ENCODE results near the gene DHRS3. TPM values are rescaled to one million over a fixed set of nuclear protein-coding genes. Genes with fewer than 3 reads are reported as not detected.
"Not testable (repeated sequence)": the region's sequence is repeated elsewhere in the genome, so short reads cannot be mapped to it uniquely, and the experiment has no call there.

Gene DHRS3
- total RNA-seq, 1 experiment from 2014 or later: 51.5 TPM

- no peak for DNase-seq (ENCODE audit: low read depth)
Observed at GRCh38 chr1:12540580-12541273, 77.3 kb downstream of the DHRS3 start.

GRCh38 chr1:12539705-12540579, 78.1 kb downstream of the DHRS3 start:
- DNase-seq (ENCODE audit: low read depth): peak; percentile 99

GRCh38 chr1:12539320-12539704, 78.7 kb downstream of the DHRS3 start:
- no peak for DNase-seq (ENCODE audit: low read depth)

- not testable (repeated sequence) for DNase-seq (ENCODE audit: low read depth)
Observed at GRCh38 chr1:12538536-12538935, 79.5 kb downstream of the DHRS3 start.

- no peak for DNase-seq (ENCODE audit: low read depth)
Observed at GRCh38 chr1:12537906-12538461, 80.0 kb downstream of the DHRS3 start.

- no peak for DNase-seq (ENCODE audit: low read depth)
Observed at GRCh38 chr1:12537294-12537693, 80.7 kb downstream of the DHRS3 start.

GRCh38 chr1:12536023-12536639, 81.9 kb downstream of the DHRS3 start:
- no peak for DNase-seq (ENCODE audit: low read depth)

GRCh38 chr1:12532405-12533315, 85.3 kb downstream of the DHRS3 start:
- DNase-seq (ENCODE audit: low read depth): no peak

GRCh38 chr1:12531179-12531499, 86.9 kb downstream of the DHRS3 start:
- DNase-seq (ENCODE audit: low read depth): no peak

GRCh38 chr1:12530462-12531178, 87.4 kb downstream of the DHRS3 start:
- no peak for DNase-seq (ENCODE audit: low read depth)

- DNase-seq (ENCODE audit: low read depth): no peak
Observed at GRCh38 chr1:12529640-12530174, 88.3 kb downstream of the DHRS3 start.

- DNase-seq (ENCODE audit: low read depth): peak; percentile 58
Observed at GRCh38 chr1:12528021-12528852, 89.8 kb downstream of the DHRS3 start.

GRCh38 chr1:12527564-12527963, 90.4 kb downstream of the DHRS3 start:
- no peak for DNase-seq (ENCODE audit: low read depth)

- peak; percentile 47 for DNase-seq (ENCODE audit: low read depth)
Observed at GRCh38 chr1:12525311-12526181, 92.5 kb downstream of the DHRS3 start.

- no peak for DNase-seq (ENCODE audit: low read depth)
Observed at GRCh38 chr1:12524266-12524665, 93.7 kb downstream of the DHRS3 start.

- not testable (repeated sequence) for DNase-seq (ENCODE audit: low read depth)
Observed at GRCh38 chr1:12522780-12523179, 95.2 kb downstream of the DHRS3 start.

GRCh38 chr1:12521096-12521495, 96.9 kb downstream of the DHRS3 start:
- no peak for DNase-seq (ENCODE audit: low read depth)

GRCh38 chr1:12519693-12520364, 98.2 kb downstream of the DHRS3 start:
- no peak for DNase-seq (ENCODE audit: low read depth)

Measured in M059J (cell line).